Endothelial cell of umbilical vein (primary cell): ENCODE results near the gene WRNIP1. TPM values are rescaled to one million over a fixed set of nuclear protein-coding genes. Genes with fewer than 3 reads are reported as not detected.

Source experiments
- BruUV-seq: library from RNA; stranded (reverse); fragments of 400-500 nt; replicated peaks from 2 replicates; lab custom pipeline; 2021; lab: Mats Ljungman, UMichigan
- CTCF ChIA-PET: fragments of 300-600, 350-600 bp; sonication (Branson Sonifier 250); formaldehyde crosslinking; loops from one replicate; lab custom pipeline; 2021; ENCODE audit warnings: antibody characterized with exemption, inconsistent platforms; lab: Charles Lee
- POLR2A ChIA-PET: fragments of 300-600, 350-600 bp; sonication (Branson Sonifier 250); formaldehyde crosslinking; loops from one replicate; lab custom pipeline; 2021; ENCODE audit warnings: antibody characterized with exemption, inconsistent platforms; lab: Charles Lee
- DNase-seq: peaks from one replicate; pipeline ENCODE4 v3.0.0-alpha.2; 2011; ENCODE audit warnings: low read depth, low spot score
- FAIRE-seq: peaks from 2 replicates; lab custom pipeline; 2011; peaks lifted over from hg19 to GRCh38; lab: Jason Lieb, UNC
- H2AFZ ChIP-seq: 2 replicates; pipeline ENCODE4 v1.6.0; 2012; ENCODE audit warnings: low read depth, low read length, control low read depth, inconsistent platforms
- H3K27ac ChIP-seq: 2 replicates; pipeline ENCODE4 v1.5.1; 2011; ENCODE audit warnings: low read depth, mild to moderate bottlenecking, control low read depth, low read length, moderate library complexity; ENCODE audit not compliant: insufficient read depth
- H3K27me3 ChIP-seq, 2 experiments: 2 replicates each; pipeline versions ENCODE4 v1.6.0 to v1.6.1; 2011; ENCODE audit warnings: low read length in 2 of 2, mixed read lengths in 1 of 2; ENCODE audit not compliant: control insufficient read depth in 2 of 2, insufficient read depth in 2 of 2
- H3K36me3 ChIP-seq, 2 experiments: 2 replicates in 1 of 2; 3 replicates in 1 of 2; pipeline ENCODE4 v1.5.1; 2011; ENCODE audit warnings: low read length in 2 of 2, mild to moderate bottlenecking in 1 of 2, moderate library complexity in 1 of 2; ENCODE audit not compliant: control insufficient read depth in 2 of 2, insufficient read depth in 2 of 2; ENCODE audit errors: extremely low read depth in 1 of 2
- H3K4me1 ChIP-seq: 3 replicates; pipeline ENCODE4 v1.5.1; 2011; ENCODE audit warnings: mild to moderate bottlenecking, low read length; ENCODE audit not compliant: control insufficient read depth, insufficient read depth; ENCODE audit errors: extremely low read depth
- H3K4me2 ChIP-seq: 2 replicates; pipeline ENCODE4 v1.6.1; 2011; ENCODE audit warnings: low read length, control low read depth, mixed read lengths; ENCODE audit not compliant: insufficient read depth
- H3K4me3 ChIP-seq, 3 experiments: fragments of 200-600 bp in 1 of 3; sonication (generic), shearing (Covaris generic) in 1 of 3; replicated peaks in 1 of 3; 2 replicates each; pipeline ENCODE4 v1.5.1; 2011 to 2016; ENCODE audit warnings: control low read depth in 3 of 3, low read length in 3 of 3, mild to moderate bottlenecking in 2 of 3, inconsistent platforms in 1 of 3, low read depth in 1 of 3, moderate library complexity in 1 of 3; ENCODE audit not compliant: insufficient read depth in 1 of 3
- H3K79me2 ChIP-seq: 2 replicates; pipeline ENCODE4 v1.6.0; 2012; ENCODE audit warnings: low read length, inconsistent platforms; ENCODE audit not compliant: control insufficient read depth, insufficient read depth
- H3K9ac ChIP-seq: replicated peaks from 2 replicates; pipeline ENCODE3; 2011; ENCODE audit warnings: low read length, control low read depth; ENCODE audit not compliant: insufficient read depth; ENCODE audit errors: extremely low read depth
- H3K9me1 ChIP-seq: replicated peaks from 3 replicates; pipeline ENCODE4 v1.6.0; 2011; ENCODE audit warnings: mild to moderate bottlenecking, low read length; ENCODE audit not compliant: control insufficient read depth, insufficient read depth; ENCODE audit errors: extremely low read depth
- H3K9me3 ChIP-seq: replicated peaks from 2 replicates; pipeline ENCODE4 v1.5.1; 2012; ENCODE audit warnings: low read length, inconsistent platforms; ENCODE audit not compliant: control insufficient read depth, insufficient read depth
- H4K20me1 ChIP-seq: replicated peaks from 2 replicates; pipeline ENCODE3; 2011; ENCODE audit warnings: mild to moderate bottlenecking, low read length; ENCODE audit not compliant: control insufficient read depth, insufficient read depth; ENCODE audit errors: extremely low read depth
- CTCF ChIP-seq, 2 donors: IDR thresholded peaks; 1 replicate in 1 of 2; 2 replicates in 1 of 2; pipeline ENCODE4 v1.5.1; 2011; ENCODE audit warnings: low read length in 2 of 2, mild to moderate bottlenecking in 2 of 2, moderate library complexity in 2 of 2, control low read depth in 1 of 2, inconsistent platforms in 1 of 2, low read depth in 1 of 2; ENCODE audit not compliant: insufficient read depth in 1 of 2; ENCODE audit errors: extremely low read depth in 1 of 2
- EZH2 ChIP-seq: IDR thresholded peaks from 2 replicates; pipeline ENCODE4 v1.6.1; 2012; ENCODE audit warnings: borderline replicate concordance, low read depth, mild to moderate bottlenecking, moderate library complexity, low read length, inconsistent platforms; ENCODE audit not compliant: severe bottlenecking
- FOS ChIP-seq: IDR thresholded peaks from 2 replicates; pipeline ENCODE4 v1.6.1; 2011; ENCODE audit warnings: mild to moderate bottlenecking, low read length, moderate library complexity, borderline replicate concordance; ENCODE audit not compliant: insufficient read depth
- GATA2 ChIP-seq: IDR thresholded peaks from 2 replicates; pipeline ENCODE4 v1.7.0; 2011; ENCODE audit warnings: low read depth, mild to moderate bottlenecking, moderate library complexity, mixed read lengths, low read length; ENCODE audit not compliant: insufficient read length, insufficient read depth
- JUN ChIP-seq: IDR thresholded peaks from 2 replicates; pipeline ENCODE4 v1.6.1; 2011; ENCODE audit warnings: borderline replicate concordance, low read depth; ENCODE audit not compliant: insufficient read length, insufficient read depth
- MAX ChIP-seq: IDR thresholded peaks from 2 replicates; pipeline ENCODE4 v1.6.1; 2011; ENCODE audit not compliant: insufficient read depth, insufficient read length
- MYC ChIP-seq: IDR thresholded peaks from one replicate; pipeline ENCODE4 v1.6.1; 2011; ENCODE audit warnings: mild to moderate bottlenecking, low read depth, low read length
- POLR2A ChIP-seq: IDR thresholded peaks from 2 replicates; pipeline ENCODE4 v1.6.1; 2012; ENCODE audit warnings: low read depth, mild to moderate bottlenecking, control low read depth, low read length
- POLR2AphosphoS5 ChIP-seq: IDR thresholded peaks from 2 replicates; pipeline ENCODE4 v1.6.1; 2012; ENCODE audit warnings: low read depth, mild to moderate bottlenecking, control low read depth, low read length, moderate library complexity; ENCODE audit not compliant: insufficient read depth
- dilution Hi-C: fragments of 300-500 bp; cut with MboI; formaldehyde crosslinking; loops from one replicate; pipeline ENCODE4 v1.15.0; 2019; ENCODE audit warnings: low sequenced_read_pairs; ENCODE audit not compliant: extremely low pct_ligation_motif_present
- intact Hi-C: fragments of 100-400 bp; cut with micrococcal nuclease; formaldehyde crosslinking; loops from one replicate; pipeline ENCODE4 v1.10.0; 2022
- polyA plus RNA-seq, 4 experiments: library from polyadenylated mRNA; depleted of rRNA in 3 of 4; stranded (reverse) in 3 of 4; unstranded in 1 of 4; fragments of >200 nt; gene quantifications; 2 replicates each; pipeline versions ENCODE4 v1.2.1 to v1.2.3, GENCODE V29; 2011 to 2012; ENCODE audit warnings: missing spikeins in 1 of 4
- total RNA-seq: library from RNA; stranded (reverse); gene quantifications from 2 replicates; pipeline ENCODE4 v1.2.3, GENCODE V29; 2021

The WRNIP1 gene
- total and polyA plus RNA-seq, 2 donors (not counting 3 experiments of a cell fraction or from before 2014, with no cell fraction given), result 50.1 to 68.9 TPM

GRCh38 chr6:2771079-2771478 lies 5.9 kb downstream of the WRNIP1 start:
- Histone ChIP-seq H3K36me3 (peaks cover 2 to 6% of the 10 kb centered on the region in 2 experiments), H2AFZ (no peak overlapping the region), H3K4me2 (no peak overlapping the region), H3K9ac (no peak overlapping the region), H3K4me1 (peaks cover 39% of the 10 kb centered on the region), H3K79me2 (peaks cover 97% of the 10 kb centered on the region), H3K4me3 (no peak overlapping the region), H4K20me1 (peaks cover 6% of the 10 kb centered on the region), H3K9me3 (no peaks in the 10 kb centered on the region), H3K27ac (no peak overlapping the region), H3K27me3 (no peaks in the 10 kb centered on the region), H3K9me1 (no peaks in the 10 kb centered on the region)
- CTCF ChIA-PET, result interaction anchor here (0.6 to 6.7 kb wide), 3 partner anchors 12 to 70 kb away, joined by 3 to 54 read pairs (median 5); partner anchors contain the start of gene SERPINB1
- intact Hi-C loops (no loop called here), dilution Hi-C loops (no loop called here)
- BruUV-seq, result no TSS peak
- POLR2A ChIA-PET, result interaction anchor here (0.7 kb wide), 1 partner anchor 131 kb away, joined by 3 read pairs; no protein-coding TSS in a partner anchor
- no peak for DNase-seq
- no peak for FAIRE-seq
- no peak for TF ChIP-seq CTCF (IDR thresholded peaks at IDR 0.05; ENCODE audit: extremely low read depth in 1 of 2, insufficient read depth in 1 of 2, low read depth in 1 of 2, low read length in 2 of 2)
- TF ChIP-seq EZH2, result no peak
- no peak for TF ChIP-seq GATA2
- TF ChIP-seq JUN, result no peak
- no peak for TF ChIP-seq POLR2A
- no peak for TF ChIP-seq FOS
- no peak for TF ChIP-seq MAX
- no peak for TF ChIP-seq POLR2AphosphoS5
- no peak for TF ChIP-seq MYC
